ENCODE results near the gene AJUBA.
"Not testable (repeated sequence)": the region's sequence is repeated elsewhere in the genome, so short reads cannot be mapped to it uniquely, and the experiment has no call there.

Gene AJUBA

DNA sequence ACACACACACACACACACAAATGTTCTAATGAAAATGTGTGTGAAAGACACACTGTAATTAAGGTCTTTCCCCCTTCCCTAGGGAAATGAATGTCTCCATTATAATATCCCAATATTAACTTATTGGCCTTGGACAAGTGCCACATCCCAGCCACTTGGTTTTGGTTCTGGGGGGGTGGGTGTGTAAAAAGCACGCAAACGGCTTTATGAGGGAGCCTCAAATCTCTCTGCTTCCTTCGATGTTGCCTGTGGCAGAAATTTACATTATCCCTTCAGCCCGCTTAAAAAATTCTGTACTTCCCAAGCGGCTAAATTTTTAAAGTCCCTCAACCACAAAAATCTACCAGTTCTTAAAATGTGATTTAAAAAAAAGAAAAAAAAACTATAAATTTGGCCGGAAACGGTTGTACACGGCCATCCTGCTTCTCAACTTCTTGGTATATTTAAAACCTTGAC, 27.2 kb upstream of the AJUBA start:
- DNase-seq (ENCODE audit: extremely low spot score), result no peak
- ChIA-PET POLR2A (interaction anchor here (0.9 to 1.2 kb wide), 4 partner anchors 13 to 85 kb away, joined by 3 to 5 read pairs (median 3); partner anchors contain the start of genes ACIN1, C14orf119 and HAUS4), CTCF (no interaction called here)
- no peak for TF ChIP-seq L3MBTL2 (conservative IDR thresholded peaks at IDR 0.05)
- TF ChIP-seq ZNF384 (IDR thresholded peaks at IDR 0.05), result peak; percentile 39
- TF ChIP-seq PKNOX1 (IDR thresholded peaks at IDR 0.05), result no peak

DNA sequence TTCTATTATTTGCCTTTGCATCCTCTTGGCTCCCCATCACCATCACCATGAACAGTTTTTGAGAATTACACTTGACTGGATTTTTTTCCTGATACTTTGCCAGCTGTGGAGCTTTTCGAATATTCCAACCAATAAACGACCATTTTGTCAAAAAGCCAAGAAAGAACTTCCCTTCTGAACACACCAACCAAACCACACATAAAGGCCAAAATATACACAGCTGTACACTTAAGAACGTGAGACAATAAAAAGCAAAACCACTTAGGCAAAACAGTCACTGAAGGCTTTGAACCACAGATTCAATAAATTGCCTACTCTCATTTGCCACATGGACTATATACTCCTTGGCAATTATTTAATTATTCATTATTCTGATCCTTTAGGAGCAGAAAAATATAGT, 26.5 kb upstream of the AJUBA start:
- CTCF ChIA-PET, result no interaction called here
- TF ChIP-seq BHLHE40 (IDR thresholded peaks at IDR 0.05; ENCODE audit: borderline replicate concordance) (no peak), L3MBTL2 (conservative IDR thresholded peaks at IDR 0.05) (no peak), ARNT (IDR thresholded peaks at IDR 0.05) (no peak), SUZ12 (IDR thresholded peaks at IDR 0.05) (no peak), SP1 (IDR thresholded peaks at IDR 0.05) (no peak), FOXA1 (IDR thresholded peaks at IDR 0.05) (no peak)
- no peak for DNase-seq (ENCODE audit: extremely low spot score)
- POLR2A ChIA-PET, result interaction anchor here (0.9 to 3.6 kb wide), 5 partner anchors 12 to 86 kb away, joined by 3 to 65 read pairs (median 3); partner anchors contain the start of genes ACIN1, C14orf119 and HAUS4

DNA sequence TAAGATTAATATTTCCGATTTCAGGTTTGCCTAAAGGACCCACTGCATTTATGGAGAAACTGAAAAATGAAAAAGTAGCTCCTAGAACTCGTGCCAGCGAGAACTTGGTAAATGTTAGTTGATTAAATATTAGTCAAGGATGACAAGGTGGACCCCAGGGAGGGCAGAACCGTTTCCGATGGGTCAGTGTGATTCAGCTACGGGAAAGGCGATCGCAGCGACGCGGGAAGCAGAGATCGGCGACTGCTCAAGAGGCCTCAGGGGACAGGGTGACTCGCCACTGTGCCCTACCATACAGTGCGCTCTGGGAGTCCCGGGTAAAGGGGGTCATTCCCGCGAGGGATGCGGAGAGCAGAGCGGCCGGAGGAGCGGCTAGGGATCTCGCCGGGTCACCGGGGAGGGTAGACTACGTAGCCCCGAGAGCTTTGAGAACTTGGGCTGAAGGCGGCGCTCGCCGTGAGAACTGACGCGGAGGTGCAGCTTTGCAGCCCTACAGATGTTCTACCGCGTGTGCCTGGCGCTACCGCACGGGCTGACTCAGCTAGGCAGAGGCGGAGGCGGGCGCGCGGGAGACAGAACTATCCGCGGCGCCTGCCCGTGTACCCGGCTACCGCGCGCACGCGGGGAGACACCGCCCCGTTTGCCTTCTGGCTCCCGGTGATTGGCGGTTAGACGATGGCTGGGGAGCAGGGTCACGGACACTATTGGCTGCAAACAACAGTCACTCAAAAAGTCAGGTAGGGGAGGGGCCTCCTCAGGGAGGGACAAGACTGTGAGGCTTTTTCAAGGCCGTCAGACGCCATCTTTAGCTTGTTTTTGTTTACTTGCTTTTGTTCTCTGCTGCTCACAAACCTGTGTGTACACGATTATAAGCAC, 24.4 kb upstream of the AJUBA start:
- POLR2A ChIA-PET, result interaction anchor here (0.6 to 3.6 kb wide), 43 partner anchors 8 to 413 kb away, joined by 3 to 65 read pairs (median 5); partner anchors contain the start of genes ACIN1, AJUBA, C14orf119 and CDH24
- CTCF ChIA-PET, result interaction anchor here (0.6 to 2.5 kb wide), 10 partner anchors 10 to 124 kb away, joined by 3 to 37 read pairs (median 6); partner anchors contain the start of gene CDH24
- peak; percentile 96 for DNase-seq (ENCODE audit: extremely low spot score)
- TF ChIP-seq BHLHE40 (IDR thresholded peaks at IDR 0.05; ENCODE audit: borderline replicate concordance) (no peak), ARNT (IDR thresholded peaks at IDR 0.05) (no peak), HDGF (IDR thresholded peaks at IDR 0.05; ENCODE audit: borderline replicate concordance) (no peak), SP1 (IDR thresholded peaks at IDR 0.05) (no peak), FOXM1 (IDR thresholded peaks at IDR 0.05; ENCODE audit: borderline replicate concordance) (no peak), TARDBP (IDR thresholded peaks at IDR 0.05) (peak; percentile 43; the same call in 1 of the 2 replicates), CTBP1 (IDR thresholded peaks at IDR 0.05; ENCODE audit: borderline replicate concordance) (0 out of 2 replicates have a peak, but pooled peaks have one; percentile 5), NFRKB (IDR thresholded peaks at IDR 0.05) (peak; percentile 51; the same call in 1 of the 2 replicates), LEF1 (IDR thresholded peaks at IDR 0.05; ENCODE audit: borderline replicate concordance) (no peak), SUZ12 (IDR thresholded peaks at IDR 0.05) (no peak), PKNOX1 (IDR thresholded peaks at IDR 0.05) (peak; percentile 99), FOXK2 (IDR thresholded peaks at IDR 0.05) (no peak), ELF4 (IDR thresholded peaks at IDR 0.05) (peak; percentile 52), L3MBTL2 (conservative IDR thresholded peaks at IDR 0.05) (peak; percentile 91), FOXA1 (IDR thresholded peaks at IDR 0.05) (no peak), ZNF384 (IDR thresholded peaks at IDR 0.05) (no peak)

DNA sequence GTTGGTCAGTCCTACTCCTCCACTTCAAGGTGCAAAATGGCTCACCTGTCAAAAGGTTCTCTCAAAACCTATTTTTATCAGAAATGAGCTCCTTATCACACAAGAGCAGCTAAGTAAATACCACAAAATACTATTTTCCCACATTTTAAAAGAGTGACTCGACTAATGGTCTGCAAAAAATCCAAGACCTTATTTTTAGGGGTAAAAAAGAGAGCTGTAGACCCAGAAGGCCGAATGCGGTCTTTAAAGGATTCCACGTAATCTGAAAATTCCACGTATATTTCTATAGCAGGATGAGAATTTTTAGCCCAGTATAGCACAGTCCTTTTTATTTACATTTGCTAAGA, 23.8 kb upstream of the AJUBA start:
- ChIA-PET CTCF (interaction anchor here (0.6 to 2.5 kb wide), 8 partner anchors 11 to 124 kb away, joined by 3 to 37 read pairs (median 12); partner anchors contain the start of gene CDH24), POLR2A (interaction anchor here (0.9 to 3.6 kb wide), 23 partner anchors 8 to 412 kb away, joined by 3 to 65 read pairs (median 9); partner anchors contain the start of genes ACIN1, AJUBA, C14orf119 and CDH24)
- DNase-seq (ENCODE audit: extremely low spot score), result no peak
- no peak for TF ChIP-seq HDGF (IDR thresholded peaks at IDR 0.05; ENCODE audit: borderline replicate concordance)
- TF ChIP-seq L3MBTL2 (conservative IDR thresholded peaks at IDR 0.05), result no peak
- no peak for TF ChIP-seq FOXK2 (IDR thresholded peaks at IDR 0.05)
- TF ChIP-seq ARNT (IDR thresholded peaks at IDR 0.05), result no peak
- TF ChIP-seq FOXA1 (IDR thresholded peaks at IDR 0.05), result no peak
- TF ChIP-seq NFRKB (IDR thresholded peaks at IDR 0.05), result no peak
- TF ChIP-seq PKNOX1 (IDR thresholded peaks at IDR 0.05), result no peak
- TF ChIP-seq LEF1 (IDR thresholded peaks at IDR 0.05; ENCODE audit: borderline replicate concordance), result no peak
- no peak for TF ChIP-seq BHLHE40 (IDR thresholded peaks at IDR 0.05; ENCODE audit: borderline replicate concordance)
- TF ChIP-seq ELF4 (IDR thresholded peaks at IDR 0.05), result no peak
- no peak for TF ChIP-seq SP1 (IDR thresholded peaks at IDR 0.05)
- no peak for TF ChIP-seq TARDBP (IDR thresholded peaks at IDR 0.05)
- TF ChIP-seq FOXM1 (IDR thresholded peaks at IDR 0.05; ENCODE audit: borderline replicate concordance), result no peak
- TF ChIP-seq CTBP1 (IDR thresholded peaks at IDR 0.05; ENCODE audit: borderline replicate concordance), result no peak
- no peak for TF ChIP-seq SUZ12 (IDR thresholded peaks at IDR 0.05)
- no peak for TF ChIP-seq ZNF384 (IDR thresholded peaks at IDR 0.05)

DNA sequence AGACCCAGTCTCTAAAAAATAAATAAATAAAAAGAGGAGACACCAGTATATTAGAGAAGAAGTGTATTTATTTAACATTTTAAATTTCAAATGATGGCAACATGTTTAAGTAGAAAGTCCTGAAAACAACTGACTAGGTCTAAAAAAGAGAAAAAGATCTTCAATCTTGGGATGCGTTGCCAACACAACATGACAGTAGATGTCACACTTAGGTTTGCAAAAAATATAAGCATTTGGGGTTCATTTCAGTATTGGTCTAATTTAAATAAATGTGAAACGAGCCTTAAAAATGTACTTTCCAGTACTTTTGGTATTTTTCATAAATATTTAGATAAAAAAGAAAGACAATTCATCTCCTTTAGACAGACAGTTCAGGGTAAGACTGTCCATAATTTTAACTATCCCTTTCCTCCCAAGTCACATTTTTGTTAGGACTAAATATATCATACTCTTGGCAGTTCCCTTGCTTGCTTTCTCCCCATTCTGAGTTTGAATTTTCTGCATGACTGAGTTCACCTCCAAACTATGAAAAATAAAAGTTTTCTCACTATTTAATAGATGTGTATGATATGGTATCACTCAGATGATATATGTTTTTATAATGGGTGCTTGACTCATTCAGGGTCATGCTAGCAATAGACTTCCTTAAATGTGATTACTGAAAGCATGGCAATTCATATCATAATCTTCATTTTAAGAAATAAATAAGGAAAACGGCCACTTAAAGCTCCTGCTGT, 23.3 kb upstream of the AJUBA start:
- CTCF ChIA-PET, result interaction anchor here (1.0 to 2.5 kb wide), 6 partner anchors 11 to 52 kb away, joined by 5 to 37 read pairs (median 15); partner anchors contain the start of gene CDH24
- no peak for DNase-seq (ENCODE audit: extremely low spot score)
- no peak for TF ChIP-seq FOXK2 (IDR thresholded peaks at IDR 0.05)
- POLR2A ChIA-PET, result interaction anchor here (0.9 to 3.6 kb wide), 16 partner anchors 9 to 90 kb away, joined by 3 to 65 read pairs (median 18); partner anchors contain the start of genes ACIN1, AJUBA, C14orf119 and CDH24

- CTCF ChIA-PET, result interaction anchor here (1.0 to 2.2 kb wide), 3 partner anchors 9 to 65 kb away, joined by 3 to 13 read pairs (median 4); partner anchors contain the start of gene CDH24
- not testable (repeated sequence) for DNase-seq (ENCODE audit: extremely low spot score)
- POLR2A ChIA-PET, result interaction anchor here (0.9 kb wide), 1 partner anchor 30 kb away, joined by 4 read pairs; the partner anchor contains the start of gene PSMB5
Observed at GRCh38 chr14:23004274-23004673, 21.9 kb upstream of the AJUBA start.

Data from HEK293T (cell line).